SK-N-SH (cell line): ENCODE data around the gene PPM1L. TPM values are rescaled to one million over a fixed set of nuclear protein-coding genes. Genes with fewer than 3 reads are reported as not detected.

Experiments used
- CTCF ChIA-PET: fragments of 300-600, 350-600 bp; formaldehyde crosslinking; extraction: SDS; loops from one replicate; lab custom pipeline; 2021; lab: Yijun Ruan, JAX
- POLR2A ChIA-PET: fragments of 350-600 bp; sonication (Branson Sonifier 250); formaldehyde crosslinking; extraction: SDS; loops from one replicate; lab custom pipeline; 2020; ENCODE audit warnings: antibody characterized with exemption, inconsistent platforms; lab: Yijun Ruan, JAX
- DNase-seq: peaks from one replicate; pipeline ENCODE4 v3.0.0; 2012
- H2AFZ ChIP-seq: fragments of 200-600 bp; sonication (generic); 2 replicates; pipeline ENCODE4 v1.8.1; 2016; ENCODE audit warnings: antibody characterized with exemption, mild to moderate bottlenecking, low read depth
- H3F3A ChIP-seq: fragments of 200-600 bp; sonication (generic); replicated peaks from 2 replicates; pipeline ENCODE3; 2016; ENCODE audit warnings: antibody characterized with exemption, mild to moderate bottlenecking; ENCODE audit not compliant: insufficient read depth
- H3K27ac ChIP-seq, 2 experiments: fragments of 200-500 bp in 1 of 2; fragments of 200-600 bp in 1 of 2; sonication (Bioruptor generic) in 1 of 2; sonication (generic), shearing (Covaris generic) in 1 of 2; 2 replicates each; pipeline versions ENCODE4 v1.5.1 to v1.6.1; 2014 to 2016; ENCODE audit warnings: low read depth in 2 of 2, inconsistent platforms in 1 of 2, low read length in 1 of 2, mild to moderate bottlenecking in 1 of 2, mixed read lengths in 1 of 2
- H3K27me3 ChIP-seq: fragments of 200-600 bp; sonication (generic), shearing (Covaris generic); 2 replicates; pipeline ENCODE4 v1.6.1; 2016; ENCODE audit warnings: mixed run types; ENCODE audit not compliant: insufficient read depth
- H3K36me3 ChIP-seq, 2 experiments: fragments of 200-500 bp in 1 of 2; fragments of 200-600 bp in 1 of 2; sonication (Bioruptor generic) in 1 of 2; sonication (generic) in 1 of 2; replicated peaks in 1 of 2; 2 replicates each; pipeline versions ENCODE3 to v1.5.1; 2014 to 2016; ENCODE audit warnings: low read length in 1 of 2, mild to moderate bottlenecking in 1 of 2; ENCODE audit not compliant: insufficient read depth in 2 of 2, control insufficient read depth in 1 of 2
- H3K4me1 ChIP-seq, 2 experiments: fragments of 200-500 bp in 1 of 2; fragments of 200-600 bp in 1 of 2; sonication (Bioruptor generic) in 1 of 2; sonication (generic), shearing (Covaris generic) in 1 of 2; 2 replicates each; pipeline versions ENCODE4 v1.5.1 to v1.6.1; 2014 to 2016; ENCODE audit warnings: low read depth in 1 of 2, low read length in 1 of 2, mixed run types in 1 of 2; ENCODE audit not compliant: insufficient read depth in 2 of 2, control insufficient read depth in 1 of 2
- H3K4me2 ChIP-seq: fragments of 200-600 bp; sonication (generic), shearing (Covaris generic); 2 replicates; pipeline ENCODE4 v1.6.1; 2017; ENCODE audit warnings: mixed run types
- H3K4me3 ChIP-seq, 2 experiments: fragments of 200-500 bp in 1 of 2; fragments of 200-600 bp in 1 of 2; sonication (Bioruptor generic) in 1 of 2; sonication (generic), shearing (Covaris generic) in 1 of 2; 2 replicates each; pipeline versions ENCODE4 v1.5.1 to v1.8.1; 2014 to 2016; ENCODE audit warnings: low read depth in 2 of 2, inconsistent platforms in 1 of 2, low read length in 1 of 2, mild to moderate bottlenecking in 1 of 2, mixed read lengths in 1 of 2, moderate library complexity in 1 of 2
- H3K79me2 ChIP-seq: fragments of 200-600 bp; sonication (generic); 2 replicates; pipeline ENCODE4 v1.8.1; 2017; ENCODE audit warnings: mild to moderate bottlenecking; ENCODE audit not compliant: insufficient read depth
- H3K9ac ChIP-seq: fragments of 200-600 bp; sonication (generic); 2 replicates; pipeline ENCODE4 v1.6.1; 2017; ENCODE audit warnings: mixed run types
- H3K9me2 ChIP-seq: fragments of 200-600 bp; sonication (generic); 2 replicates; pipeline ENCODE4 v1.6.1; 2017; ENCODE audit warnings: mixed run types
- H3K9me3 ChIP-seq: fragments of 200-600 bp; sonication (generic); 2 replicates; pipeline ENCODE4 v1.6.1; 2017; ENCODE audit warnings: mixed run types, mild to moderate bottlenecking, moderate library complexity
- H4K20me1 ChIP-seq: fragments of 200-600 bp; sonication (generic); 2 replicates; pipeline ENCODE4 v1.6.1; 2017; ENCODE audit warnings: mild to moderate bottlenecking, mixed run types; ENCODE audit not compliant: insufficient read depth
- CHD2 ChIP-seq: fragments of 150-350 bp; IDR thresholded peaks from 2 replicates; pipeline ENCODE4 v1.6.1; 2018; ENCODE audit warnings: low read length; ENCODE audit not compliant: partially characterized antibody
- EP300 ChIP-seq, 2 experiments: IDR thresholded peaks; 2 replicates each; pipeline versions ENCODE4 v1.4.0 to v1.6.1; 2012; ENCODE audit warnings: borderline replicate concordance in 1 of 2, low read depth in 1 of 2, low read length in 1 of 2
- FOSL2 ChIP-seq: IDR thresholded peaks from 2 replicates; pipeline ENCODE4 v1.4.0; 2012; ENCODE audit warnings: low read depth, mild to moderate bottlenecking, moderate library complexity, borderline replicate concordance
- GATA2 ChIP-seq: sonication (generic); formaldehyde crosslinking; IDR thresholded peaks from 2 replicates; pipeline ENCODE4 v1.5.0; 2020; ENCODE audit warnings: mild to moderate bottlenecking, missing genetic modification reagents
- JUND ChIP-seq: IDR thresholded peaks from 2 replicates; pipeline ENCODE4 v1.4.0; 2012
- MEF2A ChIP-seq: IDR thresholded peaks from 2 replicates; pipeline ENCODE4 v1.4.0; 2012; ENCODE audit warnings: low read depth, borderline replicate concordance
- MXI1 ChIP-seq: IDR thresholded peaks from 2 replicates; pipeline ENCODE4 v1.6.1; 2012; ENCODE audit warnings: mild to moderate bottlenecking, low read depth, low read length, improper control_type of control experiment
- POLR2AphosphoS5 ChIP-seq: IDR thresholded peaks from 2 replicates; pipeline ENCODE4 v1.6.1; 2012; ENCODE audit warnings: low read depth, low read length
- RCOR1 ChIP-seq: fragments of 150-350 bp; IDR thresholded peaks from 2 replicates; pipeline ENCODE4 v1.6.1; 2017; ENCODE audit warnings: antibody characterized with exemption, low read length
- RXRA ChIP-seq: IDR thresholded peaks from 2 replicates; pipeline ENCODE4 v1.4.0; 2012; ENCODE audit warnings: low read depth, mild to moderate bottlenecking, borderline replicate concordance
- SIN3A ChIP-seq: IDR thresholded peaks from 2 replicates; pipeline ENCODE4 v1.6.1; 2012; ENCODE audit warnings: low read depth, mild to moderate bottlenecking, low read length, moderate library complexity, borderline replicate concordance
- TAF1 ChIP-seq: IDR thresholded peaks from 2 replicates; pipeline ENCODE4 v1.6.1; 2012; ENCODE audit warnings: low read depth, mild to moderate bottlenecking, low read length, moderate library complexity, borderline replicate concordance
- TCF12 ChIP-seq: IDR thresholded peaks from 2 replicates; pipeline ENCODE4 v1.4.0; 2012
- TEAD4 ChIP-seq: IDR thresholded peaks from 2 replicates; pipeline ENCODE4 v1.4.0; 2012; ENCODE audit warnings: mild to moderate bottlenecking, borderline replicate concordance; ENCODE audit not compliant: insufficient read depth
- YY1 ChIP-seq: IDR thresholded peaks from 2 replicates; pipeline ENCODE4 v1.4.0; 2012; ENCODE audit warnings: low read depth, mild to moderate bottlenecking
- WGBS: methylation state at CpG from one replicate; pipeline ENCODE4 v1.1.6; 2017; ENCODE audit warnings: low lambda C conversion rate; 5-methylcytosine and 5-hydroxymethylcytosine counted together
- polyA plus RNA-seq, 3 experiments: library from polyadenylated mRNA; depleted of rRNA; stranded (reverse); fragments of >200 nt; gene quantifications; 2 replicates each; pipeline ENCODE4 v1.2.3, GENCODE V29; 2012
- TF ChIP-seq, protein P1 (sequence below): fragments of 200-600 bp; sonication (generic); IDR thresholded peaks from 2 replicates; pipeline ENCODE4 v1.6.1; 2017; ENCODE audit warnings: antibody characterized with exemption, mild to moderate bottlenecking, moderate library complexity
- TF ChIP-seq, protein P2 (sequence below): fragments of 150-350 bp; IDR thresholded peaks from 2 replicates; pipeline ENCODE4 v1.6.1; 2016; ENCODE audit warnings: mild to moderate bottlenecking, low read depth, low read length

Gene PPM1L
- polyA plus RNA-seq, 1 of the 3 experiments (the other 2 are of a cell fraction), result 0.16 TPM

DNA sequence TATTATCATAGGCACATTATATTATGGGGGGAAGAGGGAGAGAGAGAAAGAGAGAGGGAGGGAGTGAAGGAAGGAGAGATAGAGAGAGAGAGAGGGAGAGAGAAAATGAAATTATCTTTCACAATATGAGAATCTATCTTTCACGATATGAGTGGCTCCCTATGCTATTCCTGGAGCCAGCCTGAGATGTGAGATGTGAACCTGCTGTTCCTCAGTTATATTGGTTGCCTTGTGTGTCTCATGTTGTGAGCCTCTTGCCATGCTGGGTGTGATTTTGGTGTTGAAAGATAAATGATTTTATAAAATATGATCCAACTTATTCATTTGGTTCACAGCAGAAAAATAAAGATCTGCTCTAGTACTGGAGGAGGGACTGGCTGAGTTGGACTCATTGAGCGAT lies 148.7 kb downstream of the PPM1L start:
- WGBS, result 56% methylated on average over 2 of the region's 2 CpGs
- H3K9ac ChIP-seq, result no peak overlapping the region
- no peak overlapping the region for H2AFZ ChIP-seq
- H3F3A ChIP-seq, result no peaks in the 10 kb centered on the region
- H3K27me3 ChIP-seq, result no peaks in the 10 kb centered on the region
- no peak overlapping the region for H3K27ac ChIP-seq
- DNase-seq, result no peak
- no peaks in the 10 kb centered on the region for H3K4me1 ChIP-seq
- CTCF ChIA-PET, result interaction anchor here (2.0 kb wide), 1 partner anchor 16 kb away, joined by 6 read pairs; no protein-coding TSS in a partner anchor
- H3K36me3 ChIP-seq, result no peaks in the 10 kb centered on the region
- H3K4me3 ChIP-seq, result no peak overlapping the region
- H3K9me2 ChIP-seq, result no peaks in the 10 kb centered on the region
- H3K4me2 ChIP-seq, result no peak overlapping the region
- POLR2A ChIA-PET, result no interaction called here
- H3K79me2 ChIP-seq, result no peaks in the 10 kb centered on the region
- TF ChIP-seq FOSL2 (no peak), TCF12 (no peak)
- H3K9me3 ChIP-seq, result no peaks in the 10 kb centered on the region
- H4K20me1 ChIP-seq, result no peaks in the 10 kb centered on the region

DNA sequence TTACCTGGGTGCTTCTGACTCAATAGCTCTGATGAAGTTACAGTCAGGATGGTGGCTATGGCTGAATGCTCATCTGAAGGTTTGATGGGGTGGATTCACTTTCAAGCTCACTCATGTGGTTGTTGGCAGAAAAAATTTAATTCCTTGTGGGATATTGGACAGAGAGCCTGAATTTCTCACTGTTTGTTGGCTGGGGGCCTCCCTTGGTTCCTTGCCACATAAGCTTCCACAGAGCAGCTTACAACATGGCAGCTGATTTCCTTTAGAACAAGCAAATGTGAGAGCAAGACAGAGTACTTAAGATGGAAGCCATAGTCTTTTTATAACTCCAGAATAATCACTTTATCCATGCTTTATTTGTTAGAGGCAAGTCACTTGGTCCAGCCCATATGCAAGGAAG lies 150.6 kb downstream of the PPM1L start:
- H2AFZ ChIP-seq, result no peak overlapping the region
- no peaks in the 10 kb centered on the region for H3K36me3 ChIP-seq
- no peak for TF ChIP-seq EP300 (IDR thresholded peaks at IDR 0.05; ENCODE audit: borderline replicate concordance in 1 of 2, low read depth in 1 of 2, low read length in 1 of 2)
- no peak for TF ChIP-seq GATA2 (CRISPR knock-in tag)
- TF ChIP-seq CHD2, result no peak
- no peak for TF ChIP-seq RCOR1
- TF ChIP-seq TAF1, result no peak; the same call in 1 of the 2 replicates
- TF ChIP-seq RXRA, result no peak
- no peak for TF ChIP-seq MEF2A
- TF ChIP-seq TEAD4, result no peak
- TF ChIP-seq YY1, result no peak
- TF ChIP-seq, protein P1, sequence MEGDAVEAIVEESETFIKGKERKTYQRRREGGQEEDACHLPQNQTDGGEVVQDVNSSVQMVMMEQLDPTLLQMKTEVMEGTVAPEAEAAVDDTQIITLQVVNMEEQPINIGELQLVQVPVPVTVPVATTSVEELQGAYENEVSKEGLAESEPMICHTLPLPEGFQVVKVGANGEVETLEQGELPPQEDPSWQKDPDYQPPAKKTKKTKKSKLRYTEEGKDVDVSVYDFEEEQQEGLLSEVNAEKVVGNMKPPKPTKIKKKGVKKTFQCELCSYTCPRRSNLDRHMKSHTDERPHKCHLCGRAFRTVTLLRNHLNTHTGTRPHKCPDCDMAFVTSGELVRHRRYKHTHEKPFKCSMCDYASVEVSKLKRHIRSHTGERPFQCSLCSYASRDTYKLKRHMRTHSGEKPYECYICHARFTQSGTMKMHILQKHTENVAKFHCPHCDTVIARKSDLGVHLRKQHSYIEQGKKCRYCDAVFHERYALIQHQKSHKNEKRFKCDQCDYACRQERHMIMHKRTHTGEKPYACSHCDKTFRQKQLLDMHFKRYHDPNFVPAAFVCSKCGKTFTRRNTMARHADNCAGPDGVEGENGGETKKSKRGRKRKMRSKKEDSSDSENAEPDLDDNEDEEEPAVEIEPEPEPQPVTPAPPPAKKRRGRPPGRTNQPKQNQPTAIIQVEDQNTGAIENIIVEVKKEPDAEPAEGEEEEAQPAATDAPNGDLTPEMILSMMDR, result no peak
- TF ChIP-seq, protein P2, sequence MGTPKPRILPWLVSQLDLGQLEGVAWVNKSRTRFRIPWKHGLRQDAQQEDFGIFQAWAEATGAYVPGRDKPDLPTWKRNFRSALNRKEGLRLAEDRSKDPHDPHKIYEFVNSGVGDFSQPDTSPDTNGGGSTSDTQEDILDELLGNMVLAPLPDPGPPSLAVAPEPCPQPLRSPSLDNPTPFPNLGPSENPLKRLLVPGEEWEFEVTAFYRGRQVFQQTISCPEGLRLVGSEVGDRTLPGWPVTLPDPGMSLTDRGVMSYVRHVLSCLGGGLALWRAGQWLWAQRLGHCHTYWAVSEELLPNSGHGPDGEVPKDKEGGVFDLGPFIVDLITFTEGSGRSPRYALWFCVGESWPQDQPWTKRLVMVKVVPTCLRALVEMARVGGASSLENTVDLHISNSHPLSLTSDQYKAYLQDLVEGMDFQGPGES, result no peak
- TF ChIP-seq MXI1, result no peak
- no peak for TF ChIP-seq SIN3A
- no peak for TF ChIP-seq POLR2AphosphoS5
- TF ChIP-seq JUND, result no peak
- TF ChIP-seq, all 33 proteins: peak for 0
- H3K27ac ChIP-seq, result no peak overlapping the region
- H3K27me3 ChIP-seq, result no peaks in the 10 kb centered on the region
- H3F3A ChIP-seq, result no peaks in the 10 kb centered on the region
- no peaks in the 10 kb centered on the region for H3K9me3 ChIP-seq
- POLR2A ChIA-PET, result interaction anchor here (0.7 kb wide), 1 partner anchor 150 kb away, joined by 3 read pairs; the partner anchor contains the start of gene PPM1L
- H3K9me2 ChIP-seq, result no peaks in the 10 kb centered on the region
- CTCF ChIA-PET, result interaction anchor here (1.3 to 2.9 kb wide), 3 partner anchors 14 to 198 kb away, joined by 3 to 13 read pairs (median 4); no protein-coding TSS in a partner anchor
- no peak for DNase-seq
- H3K9ac ChIP-seq, result no peak overlapping the region
- H3K4me3 ChIP-seq, result no peak overlapping the region
- no peaks in the 10 kb centered on the region for H3K4me1 ChIP-seq
- no peak overlapping the region for H3K4me2 ChIP-seq
- no peaks in the 10 kb centered on the region for H4K20me1 ChIP-seq
- no peaks in the 10 kb centered on the region for H3K79me2 ChIP-seq
